NCI-H2227 (cell line): ENCODE data around the gene TRAF3IP1.
"Not testable (repeated sequence)": the region's sequence is repeated elsewhere in the genome, so short reads cannot be mapped to it uniquely, and the experiment has no call there.

ENCODE experiments used
- DNase-seq: peaks from one replicate; lab custom pipeline; 2025; ENCODE audit not compliant: unreplicated experiment; lab: John Stamatoyannopoulos, UW

The TRAF3IP1 gene

GRCh38 chr2:238442257-238442656 is 121.9 kb downstream of the TRAF3IP1 start:
- not testable (repeated sequence) for DNase-seq

- no peak for DNase-seq
Observed at GRCh38 chr2:238444242-238444641, 123.9 kb downstream of the TRAF3IP1 start.

- DNase-seq = no peak
Observed at GRCh38 chr2:238445409-238446190, 125.3 kb downstream of the TRAF3IP1 start.

DNA sequence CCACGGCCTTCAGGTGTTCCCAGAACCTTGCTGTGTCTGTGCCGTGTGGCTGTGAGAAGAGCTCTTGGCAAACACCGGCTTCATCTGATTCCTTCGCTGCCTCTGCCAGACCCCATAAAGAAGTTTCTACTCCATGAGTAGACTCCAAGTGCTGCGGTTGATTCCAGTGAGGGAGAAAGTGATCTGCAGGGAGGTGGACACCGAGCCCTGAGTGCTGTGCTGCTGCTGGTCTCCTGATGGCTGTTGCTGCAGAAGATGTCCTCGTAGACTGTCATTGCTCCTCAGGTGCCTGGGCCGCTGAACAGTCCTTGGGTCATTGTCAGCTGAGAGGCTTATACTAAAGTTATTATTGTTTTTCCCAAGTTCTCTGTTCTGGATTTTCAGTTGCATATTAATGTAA is 126.1 kb downstream of the TRAF3IP1 start:
- no peak for DNase-seq

- DNase-seq = no peak
Observed at GRCh38 chr2:238448031-238448955, 128.0 kb downstream of the TRAF3IP1 start.

DNA sequence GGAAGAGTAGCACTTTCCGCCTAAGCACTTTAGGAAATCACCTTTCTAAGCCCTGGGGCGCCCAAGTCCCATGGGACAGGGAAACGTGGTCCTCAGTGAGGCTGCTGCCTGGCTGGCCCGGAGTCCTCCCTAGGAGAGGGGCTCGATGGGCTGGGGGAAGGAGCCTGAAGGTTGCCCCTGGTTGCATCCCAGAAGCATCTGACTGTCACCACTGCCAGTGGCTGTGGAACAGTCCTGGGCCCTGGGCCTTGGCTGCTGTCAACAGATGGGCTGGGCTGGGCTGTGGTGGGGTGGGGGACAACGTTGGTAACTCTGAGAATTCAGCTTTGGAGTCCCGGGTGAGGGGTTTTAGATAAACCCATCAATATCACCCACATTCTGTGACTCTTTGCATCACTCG is 128.9 kb downstream of the TRAF3IP1 start:
- no peak for DNase-seq

GRCh38 chr2:238449909-238450417 is 129.6 kb downstream of the TRAF3IP1 start:
- DNase-seq = no peak

DNA sequence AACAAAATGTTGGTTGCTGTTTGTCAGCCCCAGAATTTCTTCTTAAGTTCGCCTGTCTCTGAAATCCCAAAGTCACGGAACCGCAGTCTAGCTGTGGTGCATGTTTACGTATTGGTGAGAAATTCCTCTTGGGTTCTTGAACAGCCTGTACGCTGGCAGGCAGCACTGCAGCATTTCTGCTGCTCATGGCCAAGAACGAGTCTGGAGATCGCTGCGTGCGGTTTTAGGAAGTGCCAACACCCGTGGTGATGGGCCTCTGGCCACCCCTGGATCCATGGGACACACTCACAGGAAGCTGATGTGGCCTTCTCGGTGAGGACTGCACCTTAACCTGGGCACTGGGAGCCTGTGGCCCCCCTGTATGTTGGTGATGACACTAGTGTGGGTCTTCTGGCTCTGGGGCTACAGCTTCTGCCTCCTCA is 130.1 kb downstream of the TRAF3IP1 start:
- DNase-seq = no peak
